HUES64 (cell line): ENCODE measurements around the gene KDM1A.

Experiments
- H3K27ac ChIP-seq: 2 replicates; pipeline ENCODE4 v1.7.0; 2013; ENCODE audit warnings: low read depth, low read length, inconsistent platforms
- H3K27me3 ChIP-seq: 2 replicates; pipeline ENCODE4 v1.6.1; 2013; ENCODE audit warnings: mild to moderate bottlenecking, low read length; ENCODE audit not compliant: insufficient read depth
- H3K36me3 ChIP-seq: 2 replicates; pipeline ENCODE4 v1.6.1; 2013; ENCODE audit warnings: mild to moderate bottlenecking, low read length; ENCODE audit not compliant: insufficient read depth
- H3K4me1 ChIP-seq: 2 replicates; pipeline ENCODE4 v1.6.1; 2013; ENCODE audit warnings: mild to moderate bottlenecking, low read length, moderate library complexity; ENCODE audit not compliant: insufficient read depth
- H3K4me3 ChIP-seq: 2 replicates; pipeline ENCODE4 v1.5.1; 2013; ENCODE audit warnings: mild to moderate bottlenecking, low read length, moderate library complexity
- H3K9ac ChIP-seq: 2 replicates; pipeline ENCODE4 v1.6.1; 2013; ENCODE audit warnings: mild to moderate bottlenecking, low read depth, low read length
- H3K9me3 ChIP-seq: 2 replicates; pipeline ENCODE4 v1.6.1; 2013; ENCODE audit warnings: low read depth, low read length; ENCODE audit not compliant: insufficient read depth
- WGBS: fragments of 150-250, 120-280 bp; methylation state at CpG from one replicate; pipeline ENCODE4 v1.1.7; 2013; ENCODE audit warnings: missing lambda C conversion rate; 5-methylcytosine and 5-hydroxymethylcytosine counted together

The KDM1A gene

DNA sequence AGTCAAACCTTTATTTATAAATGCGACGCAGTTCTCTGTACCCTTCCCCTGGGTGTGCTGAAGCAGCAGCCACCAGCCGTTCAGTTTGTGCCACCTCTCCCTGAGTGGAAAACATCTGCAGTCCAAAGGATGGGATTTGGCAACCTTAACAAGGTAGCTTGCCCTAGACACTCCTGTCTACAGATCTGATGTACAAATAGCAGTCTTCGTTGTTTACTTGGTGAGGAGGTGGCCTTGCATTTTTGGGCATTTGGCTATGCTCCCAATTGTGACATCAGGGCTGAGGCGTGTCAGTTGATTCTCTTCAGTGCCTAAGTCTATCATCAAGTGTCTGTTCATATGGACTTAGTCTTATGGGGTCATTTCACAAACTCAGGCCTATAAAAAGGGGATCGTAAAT lies 59.8 kb downstream of the KDM1A start:
- Histone ChIP-seq H3K27me3 (no peaks in the 10 kb centered on the region), H3K9ac (no peak overlapping the region), H3K36me3 (peaks cover 95% of the 10 kb centered on the region), H3K4me1 (no peaks in the 10 kb centered on the region), H3K27ac (no peak overlapping the region), H3K9me3 (no peaks in the 10 kb centered on the region), H3K4me3 (no peak overlapping the region)
- WGBS: 94% methylated on average over 6 of the region's 6 CpGs

DNA sequence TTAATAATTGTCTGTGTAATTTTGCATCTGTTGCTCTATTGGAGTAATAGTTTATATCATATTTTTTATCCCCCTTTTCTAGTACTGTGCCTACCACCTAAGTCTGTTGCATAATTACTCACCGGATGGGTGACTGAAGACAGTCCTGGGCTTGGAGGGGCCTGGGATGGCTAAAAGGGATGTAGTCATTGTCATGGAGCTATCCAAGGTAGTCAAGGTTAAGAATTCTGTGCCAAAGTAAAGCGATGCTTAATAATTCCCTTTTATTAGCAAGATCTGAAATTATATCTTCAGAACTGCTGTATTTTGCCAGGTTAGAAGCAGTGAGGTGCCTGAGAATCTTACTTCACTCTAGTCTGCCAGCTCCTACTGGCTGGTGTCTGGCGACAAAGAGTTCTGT lies 61.6 kb downstream of the KDM1A start:
- WGBS: 92% methylated on average over 3 of the region's 3 CpGs
- Histone ChIP-seq H3K36me3 (peaks cover 100% of the 10 kb centered on the region), H3K27ac (no peak overlapping the region), H3K9me3 (no peaks in the 10 kb centered on the region), H3K4me1 (no peaks in the 10 kb centered on the region), H3K27me3 (no peaks in the 10 kb centered on the region), H3K4me3 (no peak overlapping the region), H3K9ac (no peak overlapping the region)

DNA sequence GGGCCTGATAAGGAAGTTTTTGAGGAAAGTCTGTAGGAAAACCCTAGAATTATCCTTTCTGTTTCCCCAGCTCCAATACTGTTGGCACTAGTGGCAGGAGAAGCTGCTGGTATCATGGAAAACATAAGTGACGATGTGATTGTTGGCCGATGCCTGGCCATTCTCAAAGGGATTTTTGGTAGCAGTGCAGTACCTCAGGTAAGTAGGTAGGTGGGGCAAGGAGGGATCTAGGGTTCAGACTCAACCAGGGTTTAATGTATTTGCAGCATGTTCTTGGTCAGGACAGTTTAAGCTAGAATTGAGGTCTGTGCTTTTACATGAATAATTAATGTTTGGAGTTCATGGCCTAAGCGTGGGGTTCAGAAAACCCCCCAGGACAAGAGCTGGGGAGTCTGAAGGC lies 62.1 kb downstream of the KDM1A start:
- Histone ChIP-seq H3K36me3 (peaks cover 99% of the 10 kb centered on the region), H3K4me1 (no peaks in the 10 kb centered on the region), H3K27ac (no peak overlapping the region), H3K9me3 (no peaks in the 10 kb centered on the region), H3K27me3 (no peaks in the 10 kb centered on the region), H3K9ac (no peak overlapping the region), H3K4me3 (no peak overlapping the region)
- WGBS: 91% methylated on average over 3 of the region's 3 CpGs

DNA sequence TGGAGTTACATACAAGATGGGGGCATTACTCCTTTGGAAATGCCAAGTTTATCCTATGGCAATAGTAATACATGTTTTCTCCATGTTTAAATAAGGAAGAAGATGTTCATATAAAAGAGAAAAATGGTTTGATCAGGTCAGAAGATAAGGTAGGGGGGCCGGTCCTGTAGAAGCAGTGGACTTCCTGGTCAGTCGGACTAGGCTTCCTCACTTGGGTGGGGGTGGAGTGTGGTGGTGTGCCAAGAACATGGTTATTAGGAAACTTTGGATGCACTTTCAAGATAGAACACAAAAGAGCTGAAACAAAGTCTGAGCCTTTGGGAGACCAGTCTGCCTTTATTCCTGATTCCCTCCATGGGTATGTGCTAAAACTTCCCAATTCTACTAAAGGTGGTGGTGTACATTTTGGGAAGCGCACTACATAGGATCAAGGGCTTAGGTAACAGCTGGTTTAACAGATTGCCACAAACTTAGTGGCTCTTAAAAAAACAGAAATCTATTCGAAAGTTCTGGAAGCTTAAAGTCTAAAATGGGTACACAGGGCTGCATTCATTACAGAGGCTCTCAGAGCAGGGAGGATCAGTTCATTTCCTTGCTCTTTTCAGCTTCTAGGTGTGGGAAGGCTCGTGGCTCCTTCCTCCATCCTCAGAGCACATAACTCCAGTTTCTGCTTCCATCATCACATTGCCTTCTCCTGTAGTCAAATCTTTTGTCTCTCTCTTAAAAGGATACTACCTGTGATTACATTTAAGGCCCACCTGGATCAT lies 64.6 kb downstream of the KDM1A start:
- no peaks in the 10 kb centered on the region for H3K27me3 ChIP-seq
- H3K36me3 ChIP-seq: peaks cover 99% of the 10 kb centered on the region
- 93% methylated on average over 5 of the region's 5 CpGs for WGBS
- H3K9ac ChIP-seq: no peak overlapping the region
- no peak overlapping the region for H3K4me3 ChIP-seq
- no peaks in the 10 kb centered on the region for H3K4me1 ChIP-seq
- no peak overlapping the region for H3K27ac ChIP-seq
- H3K9me3 ChIP-seq: no peaks in the 10 kb centered on the region

DNA sequence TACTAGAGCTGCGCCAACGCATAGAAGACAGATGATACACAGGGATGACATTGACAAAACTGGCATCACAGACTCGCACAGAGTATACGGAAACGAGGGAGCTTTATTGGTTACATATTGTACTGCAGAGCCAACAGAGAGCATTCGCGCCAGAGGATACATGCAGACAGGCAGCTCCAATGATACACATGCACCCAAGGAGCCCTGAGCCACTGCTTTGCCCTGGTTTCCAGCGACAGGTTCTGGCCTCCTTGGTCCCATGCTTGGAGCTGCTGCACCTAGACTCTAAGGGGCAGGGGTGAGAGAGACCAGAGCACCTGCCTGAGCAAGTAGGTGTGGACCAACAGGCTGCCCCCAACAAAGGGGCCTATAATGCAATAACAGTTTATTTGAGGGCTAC lies 65.6 kb downstream of the KDM1A start:
- H3K4me1 ChIP-seq: no peaks in the 10 kb centered on the region
- no peaks in the 10 kb centered on the region for H3K9me3 ChIP-seq
- 96% methylated on average over 8 of the region's 8 CpGs for WGBS
- no peak overlapping the region for H3K9ac ChIP-seq
- H3K4me3 ChIP-seq: no peak overlapping the region
- no peak overlapping the region for H3K27ac ChIP-seq
- no peaks in the 10 kb centered on the region for H3K27me3 ChIP-seq
- peaks cover 94% of the 10 kb centered on the region for H3K36me3 ChIP-seq

DNA sequence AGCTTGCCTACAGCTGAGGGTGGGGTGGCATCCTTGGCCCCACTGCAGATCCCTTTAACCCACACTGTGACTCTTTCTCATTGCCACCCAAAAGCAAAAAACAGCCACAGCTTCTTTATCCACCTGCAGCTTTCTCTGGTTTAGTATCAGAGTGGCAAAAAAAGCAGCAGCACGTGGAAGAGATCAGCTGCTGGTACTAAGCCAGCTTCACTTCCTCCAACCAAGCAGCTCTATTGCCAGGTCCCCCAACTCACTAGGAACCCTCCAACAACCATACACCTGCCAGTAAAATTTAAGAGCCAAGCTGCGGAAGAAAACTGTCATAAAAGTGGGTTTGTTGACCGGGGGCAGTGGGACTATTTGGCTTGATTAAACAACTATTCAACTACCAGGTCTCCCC lies 66.4 kb downstream of the KDM1A start:
- WGBS: 98% methylated on average over 3 of the region's 3 CpGs
- H3K4me1 ChIP-seq: no peaks in the 10 kb centered on the region
- no peak overlapping the region for H3K4me3 ChIP-seq
- no peaks in the 10 kb centered on the region for H3K9me3 ChIP-seq
- H3K36me3 ChIP-seq: peaks cover 94% of the 10 kb centered on the region
- H3K27me3 ChIP-seq: no peaks in the 10 kb centered on the region
- H3K9ac ChIP-seq: no peak overlapping the region
- no peak overlapping the region for H3K27ac ChIP-seq

DNA sequence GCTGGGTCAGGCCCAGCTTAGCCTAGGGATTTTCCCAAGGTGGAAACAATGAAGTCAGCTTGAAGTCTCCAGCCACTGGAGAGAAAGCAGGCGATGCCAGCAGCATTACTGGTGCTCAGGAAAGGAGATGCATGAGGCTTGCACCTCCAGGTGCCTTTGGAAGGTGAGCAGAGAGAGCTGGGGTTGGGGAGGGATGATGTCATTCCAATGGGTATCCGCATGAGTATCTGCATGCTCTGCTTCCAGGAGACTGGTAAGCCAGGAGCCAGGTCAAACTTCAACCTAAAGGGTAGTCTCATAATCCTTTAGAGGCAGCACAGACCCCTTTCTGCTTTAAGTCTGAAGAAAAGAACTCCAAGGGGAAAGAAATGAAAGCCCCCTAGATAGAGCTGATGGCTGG lies 68.8 kb downstream of the KDM1A start:
- WGBS: 83% methylated on average over 2 of the region's 2 CpGs
- no peaks in the 10 kb centered on the region for H3K27me3 ChIP-seq
- H3K27ac ChIP-seq: no peak overlapping the region
- H3K9me3 ChIP-seq: no peaks in the 10 kb centered on the region
- peaks cover 94% of the 10 kb centered on the region for H3K36me3 ChIP-seq
- no peak overlapping the region for H3K9ac ChIP-seq
- no peak overlapping the region for H3K4me3 ChIP-seq
- H3K4me1 ChIP-seq: no peaks in the 10 kb centered on the region

DNA sequence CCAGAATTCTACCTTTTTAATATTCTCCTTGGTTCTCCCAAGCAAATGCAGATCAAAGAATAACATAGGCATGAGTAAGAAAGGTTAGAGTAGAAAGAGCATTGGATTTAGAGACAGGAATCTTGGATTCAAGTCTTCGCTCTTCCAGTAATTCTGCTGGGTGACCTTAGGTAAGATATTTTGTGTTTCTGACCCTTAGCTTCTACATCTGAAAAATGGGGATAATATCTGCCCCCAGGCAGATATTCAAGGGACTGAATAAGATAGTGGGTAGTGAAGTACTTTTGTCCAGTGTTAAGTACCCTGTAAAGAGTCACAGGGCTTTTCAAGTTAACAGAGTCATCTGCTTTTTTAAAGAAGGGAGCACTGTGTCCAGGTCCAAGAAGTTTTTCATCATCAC lies 70.8 kb downstream of the KDM1A start:
- 98% methylated on average over 1 of the region's 1 CpG for WGBS
- peaks cover 93% of the 10 kb centered on the region for H3K36me3 ChIP-seq
- no peaks in the 10 kb centered on the region for H3K27me3 ChIP-seq
- no peak overlapping the region for H3K9ac ChIP-seq
- H3K27ac ChIP-seq: no peak overlapping the region
- H3K4me1 ChIP-seq: no peaks in the 10 kb centered on the region
- no peak overlapping the region for H3K4me3 ChIP-seq
- no peaks in the 10 kb centered on the region for H3K9me3 ChIP-seq

DNA sequence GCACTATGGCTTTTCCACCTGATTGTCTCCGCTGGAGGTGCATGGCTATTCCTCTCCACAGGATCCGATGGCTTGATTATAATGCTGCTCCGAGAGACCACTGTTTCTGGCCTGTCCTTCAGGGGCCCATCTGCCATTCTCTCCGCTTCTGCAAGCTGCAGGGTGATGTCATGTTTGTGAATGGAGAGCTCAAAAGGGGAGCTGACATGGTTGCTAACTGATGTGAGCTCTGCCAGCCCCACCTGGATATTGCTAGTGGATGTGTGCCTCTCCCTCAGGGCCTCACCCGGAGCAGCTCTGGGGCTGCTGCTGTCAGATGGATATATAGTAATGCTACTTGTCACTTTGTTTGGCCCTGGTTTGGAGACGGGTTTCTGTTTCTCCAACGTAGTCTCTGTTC lies 72.3 kb downstream of the KDM1A start:
- no peak overlapping the region for H3K27ac ChIP-seq
- H3K27me3 ChIP-seq: no peaks in the 10 kb centered on the region
- 92% methylated on average over 7 of the region's 7 CpGs for WGBS
- no peaks in the 10 kb centered on the region for H3K9me3 ChIP-seq
- no peak overlapping the region for H3K4me3 ChIP-seq
- no peaks in the 10 kb centered on the region for H3K4me1 ChIP-seq
- H3K9ac ChIP-seq: no peak overlapping the region
- peaks cover 84% of the 10 kb centered on the region for H3K36me3 ChIP-seq

DNA sequence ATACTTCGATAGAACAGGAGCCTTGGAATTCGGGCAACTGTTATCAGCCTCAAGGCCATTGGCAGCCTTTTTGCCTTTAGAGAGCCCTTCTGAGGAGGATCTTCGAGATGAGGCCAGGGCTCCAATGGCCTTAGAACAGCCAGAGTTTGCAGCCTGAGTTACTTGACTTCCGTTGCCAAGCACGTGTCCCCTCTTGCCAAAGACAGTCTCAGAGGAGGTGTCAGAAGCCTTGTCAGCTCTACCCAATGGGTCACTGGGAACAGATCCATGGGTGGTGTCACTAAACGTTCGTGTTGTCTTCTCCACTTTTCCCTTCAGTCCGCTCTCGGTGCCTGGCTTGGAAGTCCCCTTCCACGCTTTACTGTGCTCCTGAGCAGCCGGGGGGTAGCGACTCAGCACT lies 73.2 kb downstream of the KDM1A start:
- 88% methylated on average over 12 of the region's 12 CpGs for WGBS
- no peak overlapping the region for H3K4me3 ChIP-seq
- no peaks in the 10 kb centered on the region for H3K9me3 ChIP-seq
- H3K27ac ChIP-seq: no peak overlapping the region
- no peak overlapping the region for H3K9ac ChIP-seq
- H3K36me3 ChIP-seq: peaks cover 75% of the 10 kb centered on the region
- H3K27me3 ChIP-seq: no peaks in the 10 kb centered on the region
- no peaks in the 10 kb centered on the region for H3K4me1 ChIP-seq

DNA sequence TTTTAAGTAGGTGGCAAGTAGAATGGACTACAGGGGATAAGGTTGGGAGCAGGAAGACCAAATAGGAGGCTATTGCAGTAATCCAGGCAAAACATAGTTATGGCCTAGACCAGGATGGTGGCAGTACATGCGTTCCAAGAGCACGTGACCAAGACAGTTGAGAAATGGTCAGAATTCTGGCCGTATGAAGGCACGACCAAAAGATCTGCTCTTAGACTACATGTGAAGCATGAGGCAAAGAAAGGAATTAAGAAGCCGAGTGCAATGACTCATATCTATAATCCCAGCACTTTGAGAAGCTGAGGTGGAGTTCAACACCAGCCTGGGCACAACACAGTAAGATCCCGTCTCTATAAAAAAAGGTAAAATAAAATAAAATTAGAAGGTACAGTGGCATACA lies 78.0 kb downstream of the KDM1A start:
- Histone ChIP-seq H3K36me3 (peaks cover 31% of the 10 kb centered on the region), H3K9ac (no peak overlapping the region), H3K27ac (no peak overlapping the region), H3K4me1 (peaks cover 29% of the 10 kb centered on the region), H3K4me3 (no peak overlapping the region), H3K27me3 (no peaks in the 10 kb centered on the region), H3K9me3 (no peaks in the 10 kb centered on the region)
- WGBS: 96% methylated on average over 6 of the region's 6 CpGs
